NCI-H526 treated with DMSO at 0.1 percent for 48 hours (cell line): ENCODE measurements around the gene SPEF2.

Experiments used
- DNase-seq: peaks from one replicate; lab custom pipeline; 2025; lab: John Stamatoyannopoulos, UW

Gene SPEF2

GRCh38 chr5:35707659-35708058 is 90.0 kb downstream of the SPEF2 start:
- no peak for DNase-seq

- no peak for DNase-seq
Measured at GRCh38 chr5:35709688-35710087, 92.0 kb downstream of the SPEF2 start.

- no peak for DNase-seq
Measured at GRCh38 chr5:35717718-35718117, 100.1 kb downstream of the SPEF2 start.

GRCh38 chr5:35735718-35736117 is 118.1 kb downstream of the SPEF2 start:
- DNase-seq: no peak

- no peak for DNase-seq
Measured at GRCh38 chr5:35736280-35736679, 118.6 kb downstream of the SPEF2 start.

GRCh38 chr5:35741126-35741716 is 123.6 kb downstream of the SPEF2 start:
- DNase-seq: no peak

- DNase-seq: no peak
Measured at GRCh38 chr5:35741971-35742370, 124.3 kb downstream of the SPEF2 start.

GRCh38 chr5:35743644-35744043 is 126.0 kb downstream of the SPEF2 start:
- no peak for DNase-seq

GRCh38 chr5:35745193-35745592 is 127.5 kb downstream of the SPEF2 start:
- no peak for DNase-seq

GRCh38 chr5:35745660-35746059 is 128.0 kb downstream of the SPEF2 start:
- DNase-seq: no peak

GRCh38 chr5:35752012-35752411 is 134.3 kb downstream of the SPEF2 start:
- DNase-seq: no peak

- DNase-seq: no peak
Measured at GRCh38 chr5:35753500-35753899, 135.8 kb downstream of the SPEF2 start.

- DNase-seq: no peak
Measured at GRCh38 chr5:35754481-35754880, 136.8 kb downstream of the SPEF2 start.

GRCh38 chr5:35755966-35756365 is 138.3 kb downstream of the SPEF2 start:
- DNase-seq: no peak

GRCh38 chr5:35758151-35758724 is 140.6 kb downstream of the SPEF2 start:
- DNase-seq: no peak

GRCh38 chr5:35761541-35761940 is 143.9 kb downstream of the SPEF2 start:
- no peak for DNase-seq

- no peak for DNase-seq
Measured at GRCh38 chr5:35762368-35762767, 144.7 kb downstream of the SPEF2 start.

- no peak for DNase-seq
Measured at GRCh38 chr5:35765921-35766320, 148.3 kb downstream of the SPEF2 start.

- DNase-seq: no peak
Measured at GRCh38 chr5:35771300-35771699, 153.6 kb downstream of the SPEF2 start.

GRCh38 chr5:35771839-35772238 is 154.2 kb downstream of the SPEF2 start:
- DNase-seq: no peak

GRCh38 chr5:35773967-35774366 is 156.3 kb downstream of the SPEF2 start:
- DNase-seq: no peak

GRCh38 chr5:35776757-35777156 is 159.1 kb downstream of the SPEF2 start:
- no peak for DNase-seq

- DNase-seq: peak; percentile 59
Measured at GRCh38 chr5:35777358-35778087, 159.9 kb downstream of the SPEF2 start.
